HG02588 (cell line): ENCODE results near the gene SND1.

Experiments
- ATAC-seq: cut with Tn5 transposase; IDR thresholded peaks from one replicate; pipeline ENCODE4 v1.9.1; 2021; ENCODE audit warnings: mild to moderate bottlenecking, moderate library complexity; ENCODE audit not compliant: unreplicated experiment

Gene SND1

DNA sequence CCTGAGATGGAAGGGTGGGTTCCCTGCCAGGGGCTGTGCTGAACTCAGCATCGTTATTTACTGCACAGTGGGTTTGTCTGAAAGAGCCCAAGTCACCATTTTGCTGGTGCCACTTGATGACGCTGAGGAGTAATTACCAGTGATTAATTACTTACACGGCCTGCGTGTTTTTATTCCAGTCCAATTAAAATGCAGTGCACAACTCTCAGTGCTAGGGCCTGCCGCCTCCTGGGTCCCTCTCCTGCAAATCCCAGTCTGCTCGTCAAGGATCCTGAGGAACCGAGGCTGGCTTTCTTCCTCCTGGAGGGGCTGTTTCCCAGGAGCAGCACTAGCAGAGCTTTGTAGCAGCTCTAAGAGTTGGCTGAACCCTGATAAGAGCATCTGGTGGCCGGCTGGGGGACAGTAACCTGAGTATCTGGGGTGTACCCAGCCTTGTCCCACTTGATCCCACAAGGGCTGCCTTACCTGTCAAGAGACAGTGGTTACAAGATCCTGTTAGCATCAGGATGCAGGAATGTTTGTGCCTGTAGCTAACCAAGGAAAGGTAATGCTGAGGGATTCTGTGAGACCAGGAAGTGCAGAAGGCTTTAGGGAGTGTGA is 424.3 kb downstream of the SND1 start:
- ATAC-seq: no peak

DNA sequence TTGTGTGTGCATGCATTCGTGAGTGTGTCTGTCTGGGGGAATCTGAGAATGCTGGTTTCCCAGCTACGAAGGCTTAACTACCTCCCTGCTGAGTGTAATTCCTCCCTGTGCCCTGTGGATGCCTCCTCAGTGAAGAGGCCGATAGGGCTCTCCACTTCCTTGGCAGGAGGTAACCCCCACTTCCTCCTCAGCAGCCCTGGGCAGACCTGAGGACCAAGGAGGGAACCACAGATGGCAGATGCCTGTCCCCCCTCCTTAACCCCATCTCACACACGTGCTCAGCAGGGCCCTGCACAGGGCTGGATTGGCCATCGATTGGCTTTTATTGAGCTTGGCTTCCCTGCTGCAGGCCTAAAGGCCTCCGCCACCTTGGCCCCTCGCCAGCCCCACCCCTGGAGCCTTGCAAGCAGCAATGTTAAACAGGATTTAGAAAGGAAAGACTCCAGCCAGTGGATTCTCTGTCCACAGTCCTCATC is 424.8 kb downstream of the SND1 start:
- no peak for ATAC-seq

DNA sequence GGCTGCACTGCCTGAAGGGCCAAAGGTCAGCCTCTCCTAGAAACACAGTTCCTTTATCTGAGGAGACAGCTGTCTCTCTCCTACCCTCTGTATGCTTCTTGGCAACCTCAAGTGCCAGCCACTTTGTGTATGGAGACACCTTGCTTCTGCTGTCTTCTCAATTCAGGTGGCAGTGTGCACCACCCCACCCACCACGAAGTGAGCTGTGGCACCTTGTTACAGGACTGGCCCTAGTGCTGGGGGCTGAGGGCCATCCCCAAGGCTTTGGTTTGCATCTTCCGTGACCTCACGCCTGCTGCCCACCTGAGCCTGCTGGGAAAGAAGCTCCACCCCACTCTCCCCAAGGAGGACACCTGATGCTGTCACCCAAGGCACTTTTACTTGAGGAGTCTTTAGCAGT is 426.3 kb downstream of the SND1 start:
- ATAC-seq: no peak

DNA sequence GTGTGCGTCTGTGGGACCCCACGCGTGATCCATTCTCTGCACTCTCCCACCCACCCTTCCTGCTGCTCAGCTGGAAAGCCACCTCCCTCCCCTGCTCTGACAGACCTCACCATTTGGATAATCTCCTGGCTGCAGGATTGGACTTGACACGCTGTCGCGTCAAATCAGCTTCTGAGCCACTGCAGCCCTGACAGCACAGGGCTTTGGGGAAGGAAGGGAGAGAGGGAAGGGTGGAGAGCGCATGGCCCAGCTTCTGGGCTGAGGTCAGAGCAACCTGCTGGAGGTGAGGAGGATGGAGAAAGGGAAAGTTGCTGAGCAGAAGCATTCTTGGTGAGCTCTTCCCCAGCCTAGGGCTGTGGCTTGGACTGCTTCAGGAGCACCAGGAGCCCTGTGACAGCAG is 428.2 kb downstream of the SND1 start:
- no peak for ATAC-seq

DNA sequence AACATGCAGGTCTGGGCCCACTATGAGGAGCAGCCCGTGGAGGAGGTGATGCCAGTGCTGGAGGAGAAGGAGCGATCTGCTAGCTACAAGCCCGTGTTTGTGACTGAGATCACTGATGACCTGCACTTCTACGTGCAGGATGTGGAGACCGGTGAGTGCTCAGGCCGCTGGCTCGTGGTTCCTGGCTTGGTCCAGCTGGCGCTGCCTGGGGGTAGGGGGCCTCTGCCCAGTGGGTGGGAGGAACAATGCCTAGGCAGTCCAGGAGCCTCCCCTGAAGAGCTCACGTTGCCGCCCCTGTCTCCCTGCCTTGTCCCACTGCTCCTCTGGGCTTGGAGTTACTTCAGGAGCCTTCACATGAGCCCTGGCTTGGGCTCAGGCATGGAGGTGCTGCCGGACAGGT is 429.4 kb downstream of the SND1 start:
- no peak for ATAC-seq

DNA sequence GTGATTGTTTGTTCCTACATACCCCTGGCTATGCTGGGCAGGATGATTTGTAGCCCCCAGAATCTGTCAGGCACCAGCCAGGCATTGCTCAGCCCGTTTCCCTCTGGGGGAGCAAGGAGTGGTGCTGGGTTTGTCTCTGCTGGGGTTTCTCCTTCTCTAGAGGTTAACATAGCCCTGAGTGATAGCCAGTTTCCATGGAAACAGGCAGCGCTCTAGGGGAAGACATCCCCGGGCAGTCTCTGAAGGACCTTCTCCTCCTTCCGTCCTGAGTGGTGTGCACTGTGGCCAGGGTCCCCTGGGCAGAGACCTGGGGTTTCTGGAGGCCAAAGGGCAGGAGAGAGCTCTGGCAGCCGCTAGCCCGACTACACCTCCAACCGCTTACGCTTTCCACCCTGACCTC is 429.8 kb downstream of the SND1 start:
- ATAC-seq: no peak

DNA sequence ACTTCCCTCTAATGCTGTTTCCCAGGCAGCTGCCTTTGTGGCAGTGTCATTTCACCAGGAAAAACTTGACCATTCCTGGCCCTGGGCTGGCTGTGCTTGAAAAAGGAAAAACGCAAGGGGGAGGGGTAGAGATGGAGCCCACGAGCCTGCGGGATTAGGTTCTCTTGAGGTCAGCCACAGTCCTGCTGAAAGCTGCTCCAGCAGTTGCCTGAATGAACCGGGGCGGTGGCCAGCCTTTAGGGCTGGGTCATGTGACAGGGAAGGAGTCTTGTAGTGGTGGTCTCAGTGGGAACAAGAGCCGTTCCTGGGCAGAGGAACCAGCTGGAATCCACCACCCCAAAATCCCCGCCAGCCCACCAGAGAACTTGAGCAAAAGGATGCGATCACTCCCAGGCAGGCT is 430.4 kb downstream of the SND1 start:
- no peak for ATAC-seq

DNA sequence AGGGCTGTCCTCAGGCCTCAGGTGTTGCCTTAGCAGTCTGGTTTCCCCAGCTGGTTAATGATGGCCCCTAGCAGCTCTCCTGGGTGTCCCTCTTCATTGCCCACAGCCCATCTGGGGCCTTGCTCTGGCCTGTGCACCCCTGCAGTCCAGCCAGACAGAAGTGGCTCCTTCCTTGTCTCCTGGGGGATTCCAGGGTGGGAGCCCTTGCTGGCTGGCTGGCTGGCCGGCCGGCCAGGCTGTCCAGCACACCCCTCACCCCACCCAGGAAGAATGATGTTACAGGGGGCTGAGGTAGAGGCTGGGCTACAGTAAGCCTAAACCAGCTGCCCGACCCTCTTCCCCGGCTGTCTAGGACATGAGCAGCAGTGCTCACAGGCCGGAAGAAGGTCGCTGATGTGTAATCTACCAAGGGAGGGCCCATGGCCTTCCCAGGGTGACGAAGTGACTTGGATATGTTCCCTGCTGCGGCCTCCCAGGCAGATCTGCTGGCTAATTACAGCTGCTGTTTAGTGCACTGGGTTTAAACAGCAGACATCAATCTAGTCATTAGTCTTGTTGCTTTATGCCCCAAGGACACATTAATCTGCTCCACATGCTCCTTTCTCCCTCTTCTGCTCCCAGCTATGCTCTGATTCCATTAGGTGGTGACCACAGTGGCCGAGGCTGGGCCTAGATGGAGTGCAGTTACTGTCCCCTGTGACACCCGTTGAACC is 433.1 kb downstream of the SND1 start:
- ATAC-seq: no peak

DNA sequence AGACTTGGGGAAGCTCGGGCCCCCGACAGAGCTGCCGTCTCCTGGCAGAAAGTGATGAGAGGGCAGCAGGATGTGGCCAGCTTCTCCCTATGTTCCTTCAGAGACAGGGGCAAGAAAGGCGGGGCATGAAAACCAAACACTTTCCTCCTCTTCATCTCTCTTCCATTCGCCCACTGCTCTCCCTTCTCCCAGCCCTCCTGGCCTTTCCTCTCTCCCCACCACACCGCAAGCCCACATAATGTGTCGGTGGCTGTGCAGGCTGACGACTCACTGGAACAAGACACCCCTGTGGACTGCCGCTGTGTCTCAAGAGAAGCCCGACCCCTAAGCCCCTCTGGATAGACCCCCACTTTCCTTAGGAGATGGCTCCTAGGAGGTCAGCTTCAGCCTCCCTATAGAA is 438.5 kb downstream of the SND1 start:
- no peak for ATAC-seq

DNA sequence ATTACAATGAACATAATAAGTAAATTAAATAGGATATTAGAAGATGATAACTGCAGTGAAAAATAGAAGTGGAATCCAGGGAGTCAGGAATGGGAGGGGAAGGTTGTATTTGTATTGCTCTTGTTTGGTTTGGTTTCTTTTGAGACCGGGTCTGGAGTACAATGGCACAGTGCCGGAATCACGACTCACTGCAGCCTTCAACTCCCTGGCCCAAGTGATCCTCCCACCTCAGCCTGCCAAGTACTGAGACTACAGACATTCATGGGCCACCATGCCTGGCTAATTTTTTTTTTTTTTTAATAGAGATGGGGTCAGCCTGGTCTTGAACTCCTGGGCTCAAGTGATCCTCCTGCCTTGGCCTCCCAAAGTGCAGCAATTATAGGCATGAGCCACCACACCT is 439.1 kb downstream of the SND1 start:
- no peak for ATAC-seq

DNA sequence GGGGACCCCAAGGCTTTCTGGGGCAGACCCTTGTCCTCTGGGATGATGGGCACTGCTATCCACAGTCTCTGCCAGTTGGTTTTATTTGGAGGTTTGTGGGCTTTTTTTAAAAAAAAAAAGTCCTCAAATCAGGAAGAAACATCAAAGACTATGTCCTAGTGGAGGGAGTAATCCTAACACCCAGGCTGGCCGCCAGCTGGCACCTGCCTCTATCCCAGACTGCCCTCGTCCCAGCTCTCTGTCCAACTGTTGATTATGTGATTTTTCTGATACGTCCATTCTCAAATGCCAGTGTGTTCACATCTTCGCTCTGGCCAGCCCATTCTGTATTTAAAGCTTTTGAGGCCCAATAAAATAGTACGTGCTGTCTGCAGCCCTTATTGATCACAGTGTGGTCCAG is 440.2 kb downstream of the SND1 start:
- ATAC-seq: no peak

DNA sequence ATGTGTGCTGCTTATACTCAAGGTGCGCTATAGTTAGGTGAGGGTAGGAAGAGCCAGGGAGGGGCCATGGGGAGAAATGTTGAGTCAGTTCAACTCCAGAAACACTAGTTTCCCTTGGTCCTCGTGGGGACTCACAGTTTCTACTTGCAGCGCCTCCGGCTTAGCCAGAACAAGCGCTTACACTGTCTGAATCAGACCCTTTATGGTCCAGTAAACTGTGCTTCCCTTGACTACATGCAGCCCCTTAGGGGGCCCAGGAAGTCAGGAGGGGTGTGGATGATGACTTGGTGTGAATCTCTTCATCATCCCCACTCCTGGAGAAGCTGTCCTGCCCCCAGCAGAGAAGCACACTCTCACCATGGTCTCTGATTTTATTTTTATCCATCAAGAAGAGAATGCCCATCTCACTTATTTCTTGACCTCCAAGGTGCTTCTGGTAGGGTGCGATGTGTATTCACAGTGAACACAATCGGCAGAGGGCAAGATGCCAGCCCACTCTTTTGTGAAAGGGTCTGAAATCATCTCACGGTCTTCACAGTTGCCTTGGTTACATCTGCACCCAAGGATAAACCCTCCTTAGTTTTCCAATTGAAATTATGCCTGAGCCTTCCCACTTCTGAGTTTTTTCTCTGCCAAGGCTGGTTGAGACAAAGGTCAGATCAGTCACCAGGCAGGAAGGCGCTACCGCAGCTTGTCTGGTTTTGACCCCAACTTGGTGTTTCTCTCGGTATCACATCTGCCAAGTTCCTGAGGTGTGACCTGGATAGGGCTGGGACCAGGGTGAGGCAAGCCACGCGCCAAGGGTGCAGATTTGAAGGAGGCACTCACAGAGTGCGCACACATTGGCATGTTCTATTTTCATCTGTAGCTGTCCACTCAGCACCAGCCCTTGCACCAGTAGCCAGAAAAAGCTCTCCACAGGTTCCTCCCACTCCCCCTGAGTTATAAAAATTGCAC is 441.9 kb downstream of the SND1 start:
- ATAC-seq: no peak

DNA sequence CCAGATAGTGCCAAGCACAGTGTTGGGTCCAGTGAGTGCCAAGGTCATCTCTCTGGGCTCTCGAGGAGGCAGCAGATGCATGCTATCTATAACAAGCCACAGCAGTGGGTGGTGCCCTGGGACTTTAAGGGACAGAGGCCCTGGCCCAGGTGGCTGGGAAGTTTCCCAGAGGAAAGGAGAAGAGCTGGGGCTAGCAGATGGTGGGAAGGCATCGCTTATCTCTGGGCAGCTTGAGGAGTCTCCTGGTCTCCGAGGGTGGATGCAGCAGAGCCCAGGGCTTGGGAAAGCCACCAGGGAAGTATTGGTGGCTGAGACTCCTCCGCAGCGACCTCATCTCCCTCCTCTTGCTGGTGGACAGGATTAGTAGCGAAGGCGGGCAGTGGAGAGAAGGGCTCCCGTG is 442.7 kb downstream of the SND1 start:
- ATAC-seq: no peak

DNA sequence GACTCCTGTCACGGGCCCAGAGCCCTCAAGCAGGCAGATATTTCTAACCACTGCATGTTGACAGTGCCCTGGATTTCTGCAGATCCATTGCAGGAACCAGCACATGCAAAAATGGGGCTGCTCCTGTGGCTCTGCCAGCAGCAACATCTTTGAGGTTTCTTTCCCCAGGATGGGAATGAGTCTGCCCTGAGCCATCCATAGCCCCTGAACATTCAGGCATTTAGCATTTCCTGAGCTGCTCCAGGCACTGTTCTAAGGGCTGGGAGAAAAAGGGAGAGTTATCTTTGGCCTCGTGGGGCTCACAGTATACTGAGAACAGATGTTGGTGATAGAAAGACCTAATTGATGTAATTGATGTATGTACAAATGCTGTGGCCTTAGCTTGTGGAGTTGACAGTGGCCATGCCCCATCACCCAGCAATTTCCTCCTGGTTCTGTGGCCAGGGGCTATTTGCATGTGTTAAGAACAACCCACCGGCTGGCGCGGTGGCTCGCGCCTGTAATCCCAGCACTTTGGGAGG is 445.3 kb downstream of the SND1 start:
- ATAC-seq: no peak

DNA sequence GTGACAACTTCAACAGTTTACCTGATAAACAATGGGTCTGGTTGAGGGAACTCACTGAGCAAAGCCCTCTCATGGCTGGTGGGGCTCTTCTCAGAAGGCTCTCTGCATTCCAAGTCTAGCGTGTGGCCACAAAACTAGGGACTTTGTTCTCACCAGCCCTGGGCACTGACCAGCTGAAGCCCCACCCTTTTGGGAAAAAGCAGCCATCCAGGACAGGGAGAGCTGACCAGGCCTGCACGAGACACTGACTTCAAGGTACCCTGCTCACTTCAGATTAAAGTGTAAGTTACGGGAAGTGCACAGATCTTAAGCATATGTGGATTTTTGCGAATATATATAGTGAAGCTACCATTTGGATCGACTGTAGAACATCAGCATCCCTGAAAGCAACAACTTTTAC is 446.6 kb downstream of the SND1 start:
- ATAC-seq: no peak

DNA sequence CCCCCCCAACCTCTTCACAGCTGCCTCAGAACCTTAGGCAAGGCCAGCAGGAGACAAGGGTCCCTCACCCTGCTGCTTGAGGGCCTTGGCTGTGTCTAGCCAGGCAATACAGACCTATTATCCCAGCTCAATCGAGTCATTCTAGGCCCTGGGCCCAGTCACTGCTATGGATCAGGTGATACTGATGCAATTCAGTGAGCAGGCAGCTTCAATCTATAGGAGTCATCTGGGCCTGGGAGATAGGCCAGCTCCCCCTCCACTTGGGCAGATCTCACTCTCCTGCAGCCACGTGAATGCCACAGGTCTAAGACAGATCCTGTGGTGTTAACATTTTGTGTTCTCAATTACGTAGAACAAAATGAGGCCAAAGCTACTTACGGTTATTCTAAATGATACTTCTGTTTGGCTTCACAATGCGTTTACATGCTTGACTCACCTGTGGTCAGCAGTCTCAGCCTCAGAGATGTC is 447.2 kb downstream of the SND1 start:
- ATAC-seq: no peak

DNA sequence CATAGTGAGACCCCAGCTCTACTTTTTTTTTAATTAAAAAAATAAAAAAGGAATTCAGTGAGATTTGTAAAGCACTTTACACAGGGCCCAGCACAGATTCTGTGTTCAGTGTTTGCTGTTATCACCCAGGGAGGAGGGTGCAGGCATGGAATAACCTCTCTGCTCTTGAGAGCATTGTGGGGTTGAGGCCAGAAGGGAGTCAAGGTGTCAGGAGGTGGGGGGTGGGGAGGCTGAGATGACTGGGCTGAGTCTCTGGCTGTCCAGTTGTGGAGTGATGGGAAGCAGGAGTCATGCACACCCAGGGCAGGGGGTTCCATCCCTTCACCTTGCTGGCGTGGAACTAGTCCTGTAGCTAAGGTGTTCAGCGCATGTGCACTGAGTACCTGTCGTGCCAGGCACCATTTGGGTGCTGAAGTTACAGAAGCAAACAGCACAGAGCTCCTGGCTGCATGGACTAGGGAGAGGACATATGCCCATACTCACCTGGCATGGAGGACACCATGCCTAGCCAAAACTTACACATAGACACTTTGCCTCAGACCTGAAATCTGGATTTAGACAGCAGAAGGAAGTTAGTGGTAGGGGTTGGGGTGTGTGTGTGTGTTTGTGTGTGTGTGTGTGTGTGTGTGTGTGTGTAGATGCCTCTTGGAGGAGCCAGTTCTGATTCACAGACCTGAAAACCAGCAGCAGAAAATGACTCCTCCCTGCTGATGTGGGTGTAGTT is 448.4 kb downstream of the SND1 start:
- ATAC-seq: no peak

DNA sequence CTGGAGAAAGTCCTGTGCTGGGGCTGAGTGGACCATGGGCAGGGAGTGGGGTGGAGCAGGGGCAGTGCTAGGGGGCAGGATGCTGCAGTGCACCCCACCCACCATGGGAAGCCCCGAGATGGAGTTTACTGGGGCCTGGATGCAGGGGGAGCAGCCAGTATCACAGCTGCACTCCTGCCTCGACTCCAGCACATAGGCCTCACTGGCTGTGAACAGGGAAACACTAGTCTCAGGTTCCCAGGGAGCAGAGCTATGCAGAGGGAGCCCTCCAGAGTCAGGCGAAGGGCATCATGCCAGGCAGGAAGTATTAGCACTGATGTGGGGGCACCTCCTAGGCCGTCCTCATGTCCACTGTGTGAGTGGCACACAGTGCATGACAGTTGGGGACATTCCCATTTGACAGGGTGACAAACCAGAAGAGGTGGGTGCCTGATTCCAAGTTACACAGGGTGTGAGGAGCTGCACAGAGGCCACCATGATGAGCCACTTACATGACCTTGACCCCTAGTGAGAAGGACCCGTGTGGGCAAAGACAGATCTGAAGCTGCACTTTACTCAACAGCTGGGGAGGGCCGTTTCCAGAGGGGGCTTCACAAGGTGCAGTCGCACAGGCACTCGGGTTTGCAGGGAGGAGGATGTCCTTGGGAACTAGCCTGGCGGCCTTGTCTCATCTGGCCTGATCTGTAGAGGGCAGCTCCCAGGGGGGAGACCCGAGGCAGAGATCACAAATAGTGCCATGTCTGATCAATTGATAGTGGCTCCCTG is 449.1 kb downstream of the SND1 start:
- no peak for ATAC-seq

DNA sequence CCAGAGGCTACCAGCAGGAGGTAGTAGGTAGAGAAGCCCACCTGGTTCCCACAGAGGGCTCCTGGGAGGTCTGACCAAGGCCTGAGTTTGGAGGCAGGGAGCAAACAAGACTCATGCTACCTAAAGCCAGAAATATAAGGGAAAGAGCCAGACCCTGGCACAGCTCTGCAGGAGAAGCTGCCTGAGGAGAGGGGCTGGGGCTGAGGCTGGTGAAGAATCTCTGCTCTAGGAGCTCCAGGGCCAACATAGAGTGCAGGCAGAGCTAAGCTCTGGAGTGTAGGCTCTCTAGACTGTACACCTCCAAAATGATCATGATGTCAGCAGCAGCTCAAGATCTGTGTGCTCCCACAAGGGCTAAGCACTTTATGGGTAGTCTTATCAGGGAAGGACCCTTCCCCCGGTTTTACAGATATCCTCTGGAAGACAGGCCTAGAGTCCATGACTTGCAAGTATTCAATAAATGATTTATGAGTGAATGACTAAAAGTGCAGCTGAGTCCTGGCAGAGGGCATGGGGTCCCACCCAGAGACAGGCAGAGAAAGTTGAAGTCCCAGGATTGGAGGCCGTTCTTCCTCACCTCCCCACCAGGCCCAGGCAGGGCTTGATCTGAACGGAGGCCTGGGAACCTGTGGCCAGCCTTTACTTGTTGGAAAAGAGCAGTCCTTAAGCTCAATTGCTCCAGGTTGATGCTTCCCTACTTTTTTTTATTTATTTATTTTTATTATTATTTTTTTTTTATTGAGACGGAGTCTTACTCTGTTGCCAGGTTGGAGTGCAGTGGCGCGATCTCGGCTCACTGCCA is 450.7 kb downstream of the SND1 start:
- no peak for ATAC-seq
